Type B pancreatic cell (in vitro differentiated cells): ENCODE measurements around the gene ARHGAP15. TPM values are rescaled to one million over a fixed set of nuclear protein-coding genes. Genes with fewer than 3 reads are reported as not detected.
A peak's percentile ranks its signal among the peaks of the same experiment; 100 is the strongest.

Experiments
- DNase-seq: peaks from one replicate; pipeline ENCODE4 v3.0.0; 2021; ENCODE audit warnings: mixed read lengths; ENCODE audit not compliant: unreplicated experiment; ENCODE audit errors: extremely low spot score
- H3K27ac Mint-ChIP-seq: 2 replicates; pipeline ENCODE4 v1.8.0; 2021; ENCODE audit warnings: mild to moderate bottlenecking, mixed read lengths
- H3K27me3 Mint-ChIP-seq: 2 replicates; pipeline ENCODE4 v1.8.0; 2021; ENCODE audit warnings: mixed read lengths
- H3K36me3 Mint-ChIP-seq: 2 replicates; pipeline ENCODE4 v1.8.0; 2021; ENCODE audit warnings: mixed read lengths
- H3K4me1 Mint-ChIP-seq: one replicate; pipeline ENCODE4 v1.8.0; 2021; ENCODE audit warnings: mixed read lengths; ENCODE audit not compliant: unreplicated experiment
- H3K4me3 Mint-ChIP-seq: 2 replicates; pipeline ENCODE4 v1.8.0; 2021; ENCODE audit warnings: mild to moderate bottlenecking, mixed read lengths
- H3K9me3 Mint-ChIP-seq: 2 replicates; pipeline ENCODE4 v1.8.0; 2021; ENCODE audit warnings: mixed read lengths
- total RNA-seq: library from RNA; stranded (reverse); gene quantifications from 2 replicates; pipeline ENCODE4 v1.2.1, GENCODE V29; 2021; ENCODE audit warnings: low replicate concordance
- TF ChIP-seq, protein P1 (sequence below): fragments of 200-600 bp; sonication (generic); conservative IDR thresholded peaks from 2 replicates; pipeline ENCODE4 v1.5.0; 2021; ENCODE audit warnings: antibody characterized with exemption, mild to moderate bottlenecking

Gene ARHGAP15
- total RNA-seq, 1 donor from 2014 or later = not detected

DNA sequence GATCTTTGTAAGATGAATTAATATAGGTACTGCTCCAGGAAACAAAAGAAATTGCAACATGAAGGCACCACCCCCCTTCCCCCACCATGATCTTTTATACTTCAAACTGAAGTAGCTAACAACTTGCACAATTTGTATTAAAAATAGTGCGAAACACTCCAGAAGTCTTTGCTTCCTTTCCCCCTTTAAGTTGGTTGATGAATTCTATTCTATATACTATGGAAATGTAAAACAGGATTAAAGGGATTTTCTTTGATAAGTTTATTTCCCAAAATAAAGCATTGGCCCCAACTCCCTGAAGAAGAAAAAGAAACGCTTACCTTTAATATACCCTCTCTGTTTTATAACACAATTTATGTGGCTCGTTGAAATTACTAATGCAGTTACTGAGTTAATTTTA is 227.1 kb downstream of the ARHGAP15 start:
- Mint-ChIP-seq H3K4me1 (peaks cover 15% of the 10 kb centered on the region), H3K36me3 (no peaks in the 10 kb centered on the region), H3K4me3 (peak overlapping the region; percentile 11), H3K9me3 (peaks cover 5% of the 10 kb centered on the region), H3K27me3 (no peaks in the 10 kb centered on the region), H3K27ac (peak overlapping the region; percentile 0)
- no peak for DNase-seq
- TF ChIP-seq, protein P1, sequence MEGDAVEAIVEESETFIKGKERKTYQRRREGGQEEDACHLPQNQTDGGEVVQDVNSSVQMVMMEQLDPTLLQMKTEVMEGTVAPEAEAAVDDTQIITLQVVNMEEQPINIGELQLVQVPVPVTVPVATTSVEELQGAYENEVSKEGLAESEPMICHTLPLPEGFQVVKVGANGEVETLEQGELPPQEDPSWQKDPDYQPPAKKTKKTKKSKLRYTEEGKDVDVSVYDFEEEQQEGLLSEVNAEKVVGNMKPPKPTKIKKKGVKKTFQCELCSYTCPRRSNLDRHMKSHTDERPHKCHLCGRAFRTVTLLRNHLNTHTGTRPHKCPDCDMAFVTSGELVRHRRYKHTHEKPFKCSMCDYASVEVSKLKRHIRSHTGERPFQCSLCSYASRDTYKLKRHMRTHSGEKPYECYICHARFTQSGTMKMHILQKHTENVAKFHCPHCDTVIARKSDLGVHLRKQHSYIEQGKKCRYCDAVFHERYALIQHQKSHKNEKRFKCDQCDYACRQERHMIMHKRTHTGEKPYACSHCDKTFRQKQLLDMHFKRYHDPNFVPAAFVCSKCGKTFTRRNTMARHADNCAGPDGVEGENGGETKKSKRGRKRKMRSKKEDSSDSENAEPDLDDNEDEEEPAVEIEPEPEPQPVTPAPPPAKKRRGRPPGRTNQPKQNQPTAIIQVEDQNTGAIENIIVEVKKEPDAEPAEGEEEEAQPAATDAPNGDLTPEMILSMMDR = no peak

DNA sequence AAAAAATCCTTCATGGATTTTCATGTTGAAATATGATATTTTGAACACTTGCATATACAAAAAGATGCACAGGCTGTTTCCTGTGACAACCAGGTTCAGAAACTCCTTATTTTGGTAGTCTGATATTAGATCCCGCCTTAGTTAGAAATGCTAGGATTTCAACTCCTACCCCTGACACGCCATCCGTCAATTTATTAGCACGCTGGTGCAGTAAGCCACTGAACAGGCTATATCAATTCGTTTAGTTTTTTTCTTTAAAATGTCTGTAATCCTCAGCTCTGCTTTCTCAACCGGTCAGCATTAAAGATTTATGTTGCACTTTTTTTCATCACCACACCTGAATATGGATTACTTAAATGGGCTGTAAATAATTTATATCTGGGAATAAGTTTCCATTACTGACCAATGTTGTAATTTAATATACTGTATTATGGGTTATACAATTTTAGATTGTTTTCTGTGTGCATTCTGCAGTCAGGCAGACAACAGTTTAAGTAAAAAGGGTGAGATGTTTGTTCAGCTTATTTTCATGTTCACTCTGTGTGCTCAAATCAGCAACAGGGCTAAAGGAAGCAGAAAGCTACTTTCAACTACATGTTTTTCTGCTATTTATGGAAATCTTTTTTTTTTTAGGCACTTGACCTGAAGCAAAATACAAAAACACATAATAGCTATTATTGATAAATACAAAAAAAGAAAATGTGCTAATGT is 227.7 kb downstream of the ARHGAP15 start:
- peak overlapping the region; percentile 0 for H3K27ac Mint-ChIP-seq
- peaks cover 15% of the 10 kb centered on the region for H3K4me1 Mint-ChIP-seq
- no peaks in the 10 kb centered on the region for H3K36me3 Mint-ChIP-seq

DNA sequence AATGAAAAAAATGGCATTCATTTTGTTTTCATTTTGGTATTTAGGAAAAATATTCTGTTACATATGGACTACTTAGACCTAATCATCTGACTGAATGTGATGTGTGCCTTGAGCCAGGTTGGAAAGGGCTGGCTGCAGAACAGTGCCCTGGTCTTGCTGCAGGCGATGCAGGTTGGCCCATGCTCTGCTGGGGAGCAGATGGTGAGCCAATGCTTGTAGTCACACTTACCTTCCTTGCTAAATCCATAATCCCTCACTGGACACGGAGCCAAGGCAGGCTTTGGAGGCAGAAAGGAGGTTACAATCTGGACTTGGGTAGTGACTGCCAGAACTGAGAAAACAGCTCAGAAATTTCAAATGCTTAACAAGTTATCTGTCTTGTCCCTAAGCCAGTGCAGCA is 228.7 kb downstream of the ARHGAP15 start:
- H3K36me3 Mint-ChIP-seq = no peaks in the 10 kb centered on the region
- H3K9me3 Mint-ChIP-seq = peaks cover 5% of the 10 kb centered on the region
- H3K4me3 Mint-ChIP-seq = no peak overlapping the region
- no peak for DNase-seq
- TF ChIP-seq, protein P1 = no peak
- H3K27ac Mint-ChIP-seq = no peak overlapping the region
- peaks cover 4% of the 10 kb centered on the region for H3K27me3 Mint-ChIP-seq
- H3K4me1 Mint-ChIP-seq = peaks cover 15% of the 10 kb centered on the region

More for the DNA sequence above, 227.7 kb downstream of the ARHGAP15 start:
- TF ChIP-seq, protein P1 = no peak
- Mint-ChIP-seq H3K4me3 (peak overlapping the region; percentile 11), H3K9me3 (peaks cover 5% of the 10 kb centered on the region), H3K27me3 (no peaks in the 10 kb centered on the region)
- DNase-seq = no peak

DNA sequence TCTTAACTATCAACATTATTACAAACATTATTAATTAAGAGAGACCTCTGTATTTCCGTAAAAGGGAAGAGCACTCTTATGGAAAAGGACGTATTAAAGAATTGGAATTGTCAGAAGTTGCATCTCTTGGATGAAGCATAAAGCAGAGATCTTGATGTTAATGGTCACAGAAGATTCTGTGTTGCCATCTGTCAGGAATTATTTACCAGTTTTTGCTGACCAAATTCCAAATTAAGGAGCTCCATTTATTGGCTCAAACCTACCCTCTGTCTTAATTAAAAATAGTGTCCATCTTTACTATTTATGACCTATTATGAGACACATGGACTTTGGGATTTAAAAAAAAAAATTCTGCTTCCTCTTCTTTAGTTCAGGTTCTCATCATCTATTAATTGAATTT is 232.1 kb downstream of the ARHGAP15 start:
- no peak for DNase-seq
- H3K4me1 Mint-ChIP-seq = peaks cover 8% of the 10 kb centered on the region
- H3K9me3 Mint-ChIP-seq = no peaks in the 10 kb centered on the region
- H3K27me3 Mint-ChIP-seq = peaks cover 4% of the 10 kb centered on the region
- H3K27ac Mint-ChIP-seq = no peak overlapping the region
- H3K4me3 Mint-ChIP-seq = no peak overlapping the region
- TF ChIP-seq, protein P1 = no peak
- H3K36me3 Mint-ChIP-seq = no peaks in the 10 kb centered on the region

DNA sequence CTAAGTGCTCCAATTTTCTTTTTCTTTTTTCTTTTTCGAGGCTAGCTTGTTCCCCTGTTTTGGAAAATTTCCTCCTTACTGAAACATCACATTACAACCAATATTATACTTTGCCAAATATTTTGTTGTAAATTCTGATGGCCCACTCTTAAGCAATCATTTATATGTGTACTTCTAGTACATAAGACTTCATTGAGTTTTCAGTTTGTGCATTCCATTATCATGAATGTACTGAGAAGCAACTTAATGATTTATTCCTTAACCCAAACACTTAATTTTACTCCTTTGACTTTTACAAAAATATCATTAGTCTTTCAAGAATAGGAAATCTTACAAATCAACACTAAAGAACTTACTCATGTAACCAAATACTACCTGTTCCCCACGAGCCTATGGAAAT is 242.4 kb downstream of the ARHGAP15 start:
- no peak overlapping the region for H3K4me3 Mint-ChIP-seq
- no peaks in the 10 kb centered on the region for H3K27me3 Mint-ChIP-seq
- TF ChIP-seq, protein P1 = no peak
- no peak for DNase-seq
- no peak overlapping the region for H3K27ac Mint-ChIP-seq
- H3K4me1 Mint-ChIP-seq = peaks cover 6% of the 10 kb centered on the region
- H3K36me3 Mint-ChIP-seq = no peaks in the 10 kb centered on the region
- no peaks in the 10 kb centered on the region for H3K9me3 Mint-ChIP-seq
